ENCODE results near the gene IGFBP3.

The IGFBP3 gene

DNA sequence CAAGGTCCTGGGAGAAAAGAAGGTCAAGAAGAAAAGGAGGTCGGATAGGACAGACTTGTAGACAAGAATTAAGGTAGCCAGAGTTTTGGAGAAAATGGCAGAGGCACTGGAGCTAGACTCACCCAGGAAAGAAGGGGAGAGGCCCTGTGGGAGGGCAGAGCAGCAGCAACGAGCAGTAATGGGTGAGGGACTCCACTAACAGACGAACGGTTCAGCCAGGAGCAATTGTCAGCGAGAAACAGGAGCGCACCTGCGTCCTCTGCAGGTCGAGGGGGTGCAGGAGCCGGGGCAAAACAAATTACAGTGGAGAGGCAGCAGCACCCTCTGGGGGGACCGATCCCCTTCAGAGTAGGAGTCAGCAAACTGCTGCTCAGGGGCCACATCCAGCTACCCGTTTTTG, 18.5 kb upstream of the IGFBP3 start:
- 96% methylated on average over 10 of the region's 11 CpGs for WGBS (ENCODE audit: insufficient coverage)
- H3K9me3 ChIP-seq (ENCODE audit: control extremely low read depth in 1 of 5, control insufficient read depth in 4 of 5, insufficient read depth in 2 of 5, low read depth in 1 of 5, low read length in 4 of 5), result peaks cover 0 to 3% (median 0%) of the 10 kb centered on the region in 5 experiments
- POLR2A ChIA-PET, result no interaction called here
- peaks cover 0 to 27% (median 5%) of the 10 kb centered on the region in 5 experiments for H3K27me3 ChIP-seq (replicated peaks in 2 of 5; ENCODE audit: control insufficient read depth in 4 of 5, insufficient read depth in 5 of 5, low read length in 4 of 5)
- no peak overlapping the region for H3K4me3 ChIP-seq (ENCODE audit: control insufficient read depth in 1 of 7, extremely low read depth in 1 of 7, insufficient read depth in 4 of 7, low read depth in 2 of 7, low read length in 6 of 7)
- peaks cover 0 to 12% (median 10%) of the 10 kb centered on the region in 4 experiments for H3K4me1 ChIP-seq (ENCODE audit: control extremely low read depth in 1 of 4, control insufficient read depth in 4 of 4, insufficient read depth in 4 of 4, low read length in 3 of 4)
- H3K36me3 ChIP-seq (ENCODE audit: control insufficient read depth in 4 of 4, insufficient read depth in 4 of 4, low read length in 3 of 4), result no peaks in the 10 kb centered on the region
- no peak for DNase-seq
- CTCF ChIA-PET, result interaction anchor here (3.9 kb wide), 1 partner anchor 16 kb away, joined by 22 read pairs; no protein-coding TSS in a partner anchor
- H3K27ac ChIP-seq (ENCODE audit: insufficient read depth in 1 of 2, low read depth in 1 of 2, low read length in 2 of 2, poor library complexity in 1 of 2, severe bottlenecking in 2 of 2), result no peak overlapping the region

DNA sequence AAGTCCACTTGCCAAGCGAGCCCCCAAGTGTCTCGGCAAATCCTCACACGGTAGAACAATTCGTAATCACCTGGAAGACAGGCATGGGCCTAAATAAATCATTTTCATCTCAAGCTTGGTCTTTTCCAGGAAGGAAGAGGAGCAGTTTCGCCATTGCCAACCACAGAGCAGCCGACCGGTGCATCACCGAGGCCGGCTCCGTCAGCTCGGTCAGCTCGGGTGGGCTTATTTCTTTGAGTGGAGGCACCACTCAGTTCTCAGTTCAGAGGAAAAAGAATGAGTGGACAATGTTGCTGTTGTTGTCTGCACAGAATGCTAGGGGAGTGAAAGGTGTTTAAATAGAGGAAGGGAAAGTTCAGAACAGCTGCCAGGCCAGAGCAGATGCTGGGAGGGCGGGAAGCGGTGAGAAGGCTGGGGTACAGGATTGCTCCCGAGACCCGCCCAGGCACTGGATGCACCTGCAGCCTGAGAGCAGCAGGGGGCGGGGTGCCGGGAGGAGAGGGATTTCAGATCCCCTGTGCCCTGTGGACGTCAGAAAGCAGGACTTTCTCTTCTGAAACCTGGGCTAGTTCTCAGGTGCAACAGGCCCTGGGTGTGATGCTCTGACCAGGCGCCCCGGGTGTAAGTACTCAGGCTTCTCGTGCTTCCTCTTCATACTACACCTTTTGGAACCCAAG, 17.7 kb upstream of the IGFBP3 start:
- H3K27ac ChIP-seq (ENCODE audit: insufficient read depth in 1 of 2, low read depth in 1 of 2, low read length in 2 of 2, poor library complexity in 1 of 2, severe bottlenecking in 2 of 2), result no peak overlapping the region
- CTCF ChIA-PET, result interaction anchor here (0.6 to 3.9 kb wide), 3 partner anchors 8 to 30 kb away, joined by 3 to 22 read pairs (median 5); no protein-coding TSS in a partner anchor
- 91% methylated on average over 19 of the region's 22 CpGs for WGBS (ENCODE audit: insufficient coverage)

DNA sequence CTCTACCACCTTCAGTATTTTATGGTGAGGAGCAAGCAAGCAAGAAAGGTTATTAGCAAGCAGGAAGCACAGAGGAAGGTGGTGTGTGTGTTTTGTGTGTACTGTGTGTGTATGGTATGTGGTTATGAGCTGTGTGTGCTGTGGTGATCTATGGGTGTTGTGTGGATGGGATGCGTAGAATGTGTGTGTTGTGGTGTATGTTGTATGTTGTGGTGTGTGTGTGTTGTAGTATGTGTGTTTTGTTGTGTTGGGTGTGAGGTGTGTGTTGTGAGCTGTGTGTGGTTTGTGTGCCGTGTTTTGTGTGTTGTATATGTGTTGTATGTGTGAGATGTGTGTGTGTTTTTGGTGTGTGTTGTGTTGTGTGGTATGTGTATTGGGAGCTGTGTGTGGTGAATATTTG, 16.8 kb upstream of the IGFBP3 start:
- Histone ChIP-seq H3K36me3 (ENCODE audit: control insufficient read depth in 4 of 4, insufficient read depth in 4 of 4, low read length in 3 of 4) (no peaks in the 10 kb centered on the region), H3K4me3 (ENCODE audit: control insufficient read depth in 1 of 7, extremely low read depth in 1 of 7, insufficient read depth in 4 of 7, low read depth in 2 of 7, low read length in 6 of 7) (no peak overlapping the region), H3K27ac (ENCODE audit: insufficient read depth in 1 of 2, low read depth in 1 of 2, low read length in 2 of 2, poor library complexity in 1 of 2, severe bottlenecking in 2 of 2) (no peak overlapping the region), H3K4me1 (ENCODE audit: control extremely low read depth in 1 of 4, control insufficient read depth in 4 of 4, insufficient read depth in 4 of 4, low read length in 3 of 4) (peaks cover 0 to 12% (median 10%) of the 10 kb centered on the region in 4 experiments), H3K27me3 (replicated peaks in 2 of 5; ENCODE audit: control insufficient read depth in 4 of 5, insufficient read depth in 5 of 5, low read length in 4 of 5) (peaks cover 0 to 21% (median 5%) of the 10 kb centered on the region in 5 experiments), H3K9me3 (ENCODE audit: control extremely low read depth in 1 of 5, control insufficient read depth in 4 of 5, insufficient read depth in 2 of 5, low read depth in 1 of 5, low read length in 4 of 5) (peaks cover 0 to 3% (median 0%) of the 10 kb centered on the region in 5 experiments)
- POLR2A ChIA-PET, result no interaction called here
- CTCF ChIA-PET, result interaction anchor here (0.6 to 3.9 kb wide), 2 partner anchors 9 to 14 kb away, joined by 5 to 22 read pairs; no protein-coding TSS in a partner anchor
- WGBS (ENCODE audit: insufficient coverage), result 100% methylated on average over 2 of the region's 2 CpGs
- no peak for DNase-seq

More for the DNA sequence above, 17.7 kb upstream of the IGFBP3 start:
- Histone ChIP-seq H3K4me3 (ENCODE audit: control insufficient read depth in 1 of 7, extremely low read depth in 1 of 7, insufficient read depth in 4 of 7, low read depth in 2 of 7, low read length in 6 of 7) (no peak overlapping the region), H3K27me3 (replicated peaks in 2 of 5; ENCODE audit: control insufficient read depth in 4 of 5, insufficient read depth in 5 of 5, low read length in 4 of 5) (peaks cover 0 to 23% (median 5%) of the 10 kb centered on the region in 5 experiments), H3K4me1 (ENCODE audit: control extremely low read depth in 1 of 4, control insufficient read depth in 4 of 4, insufficient read depth in 4 of 4, low read length in 3 of 4) (peaks cover 0 to 12% (median 10%) of the 10 kb centered on the region in 4 experiments), H3K9me3 (ENCODE audit: control extremely low read depth in 1 of 5, control insufficient read depth in 4 of 5, insufficient read depth in 2 of 5, low read depth in 1 of 5, low read length in 4 of 5) (peaks cover 0 to 3% (median 0%) of the 10 kb centered on the region in 5 experiments), H3K36me3 (ENCODE audit: control insufficient read depth in 4 of 4, insufficient read depth in 4 of 4, low read length in 3 of 4) (no peaks in the 10 kb centered on the region)
- POLR2A ChIA-PET, result no interaction called here
- DNase-seq, result no peak

DNA sequence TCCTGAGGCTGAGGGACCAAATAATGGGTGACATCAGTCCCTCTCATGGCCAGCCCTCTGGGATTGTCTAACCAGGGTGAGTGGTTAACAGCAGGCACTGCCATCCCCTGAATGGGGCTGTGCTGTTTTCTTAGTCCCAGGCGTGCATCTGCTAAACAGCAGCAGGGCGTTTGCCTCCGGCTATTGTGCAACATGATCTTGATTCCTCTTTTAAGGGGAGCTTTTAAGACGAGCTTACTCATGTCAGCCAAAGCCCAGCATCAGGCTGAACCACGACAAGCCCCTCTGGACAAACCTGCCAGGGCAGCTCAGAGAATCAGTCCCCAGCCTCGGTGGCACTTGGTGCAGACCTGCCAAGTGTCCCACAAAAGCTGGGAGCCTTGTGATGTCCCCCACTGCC, 16.2 kb upstream of the IGFBP3 start:
- CTCF ChIA-PET, result interaction anchor here (3.9 kb wide), 1 partner anchor 14 kb away, joined by 22 read pairs; no protein-coding TSS in a partner anchor
- POLR2A ChIA-PET, result no interaction called here
- Histone ChIP-seq H3K27me3 (replicated peaks in 2 of 5; ENCODE audit: control insufficient read depth in 4 of 5, insufficient read depth in 5 of 5, low read length in 4 of 5) (peaks cover 0 to 21% (median 5%) of the 10 kb centered on the region in 5 experiments), H3K9me3 (ENCODE audit: control extremely low read depth in 1 of 5, control insufficient read depth in 4 of 5, insufficient read depth in 2 of 5, low read depth in 1 of 5, low read length in 4 of 5) (peaks cover 0 to 3% (median 0%) of the 10 kb centered on the region in 5 experiments), H3K4me3 (ENCODE audit: control insufficient read depth in 1 of 7, extremely low read depth in 1 of 7, insufficient read depth in 4 of 7, low read depth in 2 of 7, low read length in 6 of 7) (no peak overlapping the region), H3K36me3 (ENCODE audit: control insufficient read depth in 4 of 4, insufficient read depth in 4 of 4, low read length in 3 of 4) (no peaks in the 10 kb centered on the region), H3K27ac (ENCODE audit: insufficient read depth in 1 of 2, low read depth in 1 of 2, low read length in 2 of 2, poor library complexity in 1 of 2, severe bottlenecking in 2 of 2) (no peak overlapping the region), H3K4me1 (ENCODE audit: control extremely low read depth in 1 of 4, control insufficient read depth in 4 of 4, insufficient read depth in 4 of 4, low read length in 3 of 4) (peaks cover 0 to 12% (median 10%) of the 10 kb centered on the region in 4 experiments)
- DNase-seq, result no peak
- 76% methylated on average over 6 of the region's 6 CpGs for WGBS (ENCODE audit: insufficient coverage)

DNA sequence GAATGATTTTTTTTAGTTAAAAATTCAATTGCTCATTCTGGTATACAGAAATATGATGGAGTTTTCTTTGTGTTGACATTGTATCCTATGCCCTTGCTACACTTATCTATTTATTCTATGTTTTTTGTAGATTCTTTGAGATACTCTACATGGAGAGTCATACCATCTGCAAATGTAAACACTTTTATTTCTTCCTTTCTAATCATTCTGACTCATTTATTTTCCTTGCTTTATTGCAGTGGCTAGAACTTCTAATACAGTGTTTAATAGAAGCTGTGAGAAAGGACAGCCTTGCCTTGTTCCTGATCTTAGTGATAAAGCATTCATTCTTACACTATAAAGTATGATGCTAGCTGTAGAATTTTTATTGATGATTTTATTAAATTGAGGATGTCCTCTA, 9.9 kb upstream of the IGFBP3 start:
- ChIA-PET POLR2A (no interaction called here), CTCF (no interaction called here)
- Histone ChIP-seq H3K4me1 (ENCODE audit: control extremely low read depth in 1 of 4, control insufficient read depth in 4 of 4, insufficient read depth in 4 of 4, low read length in 3 of 4) (no peaks in the 10 kb centered on the region), H3K9me3 (ENCODE audit: control extremely low read depth in 1 of 5, control insufficient read depth in 4 of 5, insufficient read depth in 2 of 5, low read depth in 1 of 5, low read length in 4 of 5) (peaks cover 0 to 3% (median 0%) of the 10 kb centered on the region in 5 experiments), H3K27ac (ENCODE audit: insufficient read depth in 1 of 2, low read depth in 1 of 2, low read length in 2 of 2, poor library complexity in 1 of 2, severe bottlenecking in 2 of 2) (no peak overlapping the region), H3K36me3 (ENCODE audit: control insufficient read depth in 4 of 4, insufficient read depth in 4 of 4, low read length in 3 of 4) (no peaks in the 10 kb centered on the region), H3K4me3 (ENCODE audit: control insufficient read depth in 1 of 7, extremely low read depth in 1 of 7, insufficient read depth in 4 of 7, low read depth in 2 of 7, low read length in 6 of 7) (no peak overlapping the region), H3K27me3 (replicated peaks in 2 of 5; ENCODE audit: control insufficient read depth in 4 of 5, insufficient read depth in 5 of 5, low read length in 4 of 5) (peaks cover 0 to 14% (median 3%) of the 10 kb centered on the region in 5 experiments)
- DNase-seq, result no peak

DNA sequence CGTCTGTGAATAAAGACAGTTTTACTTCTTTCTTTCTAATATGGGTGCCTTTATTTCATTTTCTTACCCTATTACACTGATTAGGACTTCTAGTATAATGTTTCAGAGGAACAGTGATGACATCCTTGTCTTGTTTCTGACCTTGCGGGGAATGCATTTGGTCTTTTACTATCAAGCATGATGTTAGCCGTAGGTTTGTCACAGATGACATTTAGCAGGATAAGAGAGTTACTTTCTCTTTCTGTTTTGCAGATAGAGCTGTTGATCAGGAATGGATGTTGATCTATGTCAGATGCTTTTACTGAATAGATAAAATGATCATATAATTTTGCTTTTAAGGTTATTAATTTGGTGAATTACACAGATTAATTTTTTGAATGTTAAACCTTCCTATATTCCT, 6.6 kb upstream of the IGFBP3 start:
- H3K36me3 ChIP-seq (ENCODE audit: control insufficient read depth in 4 of 4, insufficient read depth in 4 of 4, low read length in 3 of 4), result no peaks in the 10 kb centered on the region
- H3K4me3 ChIP-seq (ENCODE audit: control insufficient read depth in 1 of 7, extremely low read depth in 1 of 7, insufficient read depth in 4 of 7, low read depth in 2 of 7, low read length in 6 of 7), result no peak overlapping the region
- DNase-seq, result no peak
- ChIA-PET POLR2A (no interaction called here), CTCF (no interaction called here)
- peaks cover 0 to 2% (median 0%) of the 10 kb centered on the region in 5 experiments for H3K9me3 ChIP-seq (ENCODE audit: control extremely low read depth in 1 of 5, control insufficient read depth in 4 of 5, insufficient read depth in 2 of 5, low read depth in 1 of 5, low read length in 4 of 5)
- no peak overlapping the region for H3K27ac ChIP-seq (ENCODE audit: insufficient read depth in 1 of 2, low read depth in 1 of 2, low read length in 2 of 2, poor library complexity in 1 of 2, severe bottlenecking in 2 of 2)
- peaks cover 3 to 37% (median 24%) of the 10 kb centered on the region in 5 experiments for H3K27me3 ChIP-seq (replicated peaks in 2 of 5; ENCODE audit: control insufficient read depth in 4 of 5, insufficient read depth in 5 of 5, low read length in 4 of 5)
- WGBS (ENCODE audit: insufficient coverage), result no CpG with 5 or more reads among the region's 3 CpGs
- peaks cover 0 to 4% (median 2%) of the 10 kb centered on the region in 4 experiments for H3K4me1 ChIP-seq (ENCODE audit: control extremely low read depth in 1 of 4, control insufficient read depth in 4 of 4, insufficient read depth in 4 of 4, low read length in 3 of 4)

DNA sequence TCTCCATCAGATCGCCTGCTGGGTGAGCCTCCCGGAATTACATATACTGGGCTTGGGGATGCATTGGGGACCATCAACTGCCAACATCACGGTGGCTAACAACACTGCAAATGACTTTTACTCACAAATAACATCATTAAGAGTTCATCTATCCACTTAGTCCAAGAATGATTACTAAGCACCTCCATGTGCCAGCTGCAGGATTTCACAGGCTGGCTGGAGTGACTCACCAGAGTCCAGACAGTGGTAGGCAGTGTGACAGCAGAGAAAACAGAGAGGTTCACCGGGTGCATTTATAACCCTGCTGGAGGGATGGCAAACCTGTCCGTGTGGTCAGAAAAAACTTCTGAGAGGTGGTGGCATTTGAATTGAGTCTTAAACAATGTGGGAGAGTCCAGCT, 3.2 kb upstream of the IGFBP3 start:
- ChIA-PET CTCF (interaction anchor here (1.0 to 6.6 kb wide), 4 partner anchors 13 to 1257 kb away, joined by 3 to 43 read pairs (median 18); no protein-coding TSS in a partner anchor), POLR2A (no interaction called here)
- H3K36me3 ChIP-seq (ENCODE audit: control insufficient read depth in 4 of 4, insufficient read depth in 4 of 4, low read length in 3 of 4), result no peaks in the 10 kb centered on the region
- H3K4me1 ChIP-seq (ENCODE audit: control extremely low read depth in 1 of 4, control insufficient read depth in 4 of 4, insufficient read depth in 4 of 4, low read length in 3 of 4), result peaks cover 0 to 26% (median 17%) of the 10 kb centered on the region in 4 experiments
- H3K27me3 ChIP-seq (replicated peaks in 2 of 5; ENCODE audit: control insufficient read depth in 4 of 5, insufficient read depth in 5 of 5, low read length in 4 of 5), result peaks cover 7 to 71% (median 45%) of the 10 kb centered on the region in 5 experiments
- H3K9me3 ChIP-seq (ENCODE audit: control extremely low read depth in 1 of 5, control insufficient read depth in 4 of 5, insufficient read depth in 2 of 5, low read depth in 1 of 5, low read length in 4 of 5), result peaks cover 0 to 7% (median 0%) of the 10 kb centered on the region in 5 experiments
- H3K27ac ChIP-seq (ENCODE audit: insufficient read depth in 1 of 2, low read depth in 1 of 2, low read length in 2 of 2, poor library complexity in 1 of 2, severe bottlenecking in 2 of 2), result no peak overlapping the region
- no peak for DNase-seq
- 60% methylated on average over 4 of the region's 5 CpGs for WGBS (ENCODE audit: insufficient coverage)
- H3K4me3 ChIP-seq (ENCODE audit: control insufficient read depth in 1 of 7, extremely low read depth in 1 of 7, insufficient read depth in 4 of 7, low read depth in 2 of 7, low read length in 6 of 7), result no peak overlapping the region
